HCT116 (cell line): ENCODE measurements around the gene MTA1. TPM values are rescaled to one million over a fixed set of nuclear protein-coding genes. Genes with fewer than 3 reads are reported as not detected.

Experiments
- ATAC-seq: fragments of 200-7000 bp; cut with Tn5 transposase; 2 replicates; pipeline ENCODE4 v1.9.1; 2020; ENCODE audit warnings: mild to moderate bottlenecking, moderate library complexity
- BruUV-seq: library from RNA; stranded (reverse); fragments of 400-500 nt; replicated peaks from 2 replicates; lab custom pipeline; 2021; lab: Mats Ljungman, UMichigan
- CTCF ChIA-PET: fragments of 300-600 bp; sonication (Branson Sonifier 250); formaldehyde crosslinking; loops from one replicate; lab custom pipeline; 2021; ENCODE audit warnings: antibody characterized with exemption; lab: Charles Lee
- POLR2A ChIA-PET: fragments of 300-600, 350-600 bp; sonication (Branson Sonifier 250); formaldehyde crosslinking; loops from one replicate; lab custom pipeline; 2021; ENCODE audit warnings: antibody characterized with exemption; lab: Charles Lee
- RAD21 ChIA-PET, 2 experiments: fragments of 300-600 bp; sonication (Branson Sonifier 250); formaldehyde crosslinking; loops; one replicate each; lab custom pipeline; 2023; ENCODE audit warnings: low total read pairs in 2 of 2; ENCODE audit not compliant: uncharacterized antibody in 2 of 2, unreplicated experiment in 2 of 2, low non-redundant PET in 1 of 2; lab: Charles Lee
- DNase-seq: peaks from one replicate; pipeline ENCODE4 v3.0.0-alpha.2; 2010; ENCODE audit warnings: low read depth, low spot score
- H2AFZ ChIP-seq: fragments of 200-600 bp; shearing (Covaris generic), sonication (generic); 2 replicates; pipeline ENCODE4 v1.6.1; 2017; ENCODE audit warnings: low read depth, mixed run types, mixed read lengths, antibody characterized with exemption, low read length; ENCODE audit not compliant: poor library complexity, severe bottlenecking
- H3K27ac ChIP-seq: 2 replicates; pipeline ENCODE4 v1.5.1; 2012; ENCODE audit warnings: low read depth, low read length
- H3K27me3 ChIP-seq: fragments of 200-600 bp; sonication (generic); 2 replicates; pipeline ENCODE4 v1.6.1; 2016; ENCODE audit warnings: mixed run types, low read length, mixed read lengths; ENCODE audit not compliant: insufficient read depth
- H3K36me3 ChIP-seq, 2 experiments: fragments of 200-500 bp in 1 of 2; fragments of 200-600 bp in 1 of 2; sonication (Bioruptor generic) in 1 of 2; sonication (generic) in 1 of 2; 2 replicates each; pipeline versions ENCODE4 v1.5.1 to v1.6.1; 2014 to 2016; ENCODE audit warnings: low read length in 2 of 2, inconsistent platforms in 1 of 2, mixed read lengths in 1 of 2, mixed run types in 1 of 2; ENCODE audit not compliant: insufficient read depth in 2 of 2, control insufficient read depth in 1 of 2
- H3K4me1 ChIP-seq, 2 experiments: fragments of 200-600 bp in 1 of 2; sonication (generic) in 1 of 2; 2 replicates each; pipeline versions ENCODE4 v1.5.1 to v1.6.1; 2012 to 2017; ENCODE audit warnings: low read length in 2 of 2, inconsistent platforms in 1 of 2, mild to moderate bottlenecking in 1 of 2, mixed read lengths in 1 of 2, mixed run types in 1 of 2, moderate library complexity in 1 of 2; ENCODE audit not compliant: insufficient read depth in 2 of 2, control insufficient read depth in 1 of 2
- H3K4me2 ChIP-seq: fragments of 200-600 bp; sonication (generic); 2 replicates; pipeline ENCODE4 v1.6.1; 2017; ENCODE audit warnings: mixed run types, low read length, mixed read lengths
- H3K4me3 ChIP-seq, 2 experiments: fragments of 200-600 bp in 1 of 2; sonication (generic) in 1 of 2; replicated peaks in 1 of 2; 2 replicates each; pipeline ENCODE4 v1.5.1; 2011 to 2016; ENCODE audit warnings: low read length in 2 of 2, control low read depth in 1 of 2, low read depth in 1 of 2, mild to moderate bottlenecking in 1 of 2, mixed read lengths in 1 of 2, mixed run types in 1 of 2
- H3K79me2 ChIP-seq: fragments of 200-600 bp; sonication (generic); 2 replicates; pipeline ENCODE4 v1.6.1; 2017; ENCODE audit warnings: mild to moderate bottlenecking, mixed run types, low read length, moderate library complexity, mixed read lengths; ENCODE audit not compliant: insufficient read depth
- H3K9ac ChIP-seq: fragments of 200-600 bp; sonication (generic); 2 replicates; pipeline ENCODE4 v1.6.1; 2016; ENCODE audit warnings: low read length, mixed read lengths
- H3K9me2 ChIP-seq: fragments of 200-600 bp; sonication (generic), shearing (Covaris generic); 2 replicates; pipeline ENCODE4 v1.6.1; 2017; ENCODE audit warnings: mixed run types, mild to moderate bottlenecking, moderate library complexity; ENCODE audit not compliant: insufficient read depth
- H3K9me3 ChIP-seq, 2 experiments: fragments of 200-500 bp in 1 of 2; fragments of 200-600 bp in 1 of 2; sonication (Bioruptor generic) in 1 of 2; sonication (generic) in 1 of 2; 2 replicates each; pipeline ENCODE4 v1.6.1; 2014 to 2017; ENCODE audit warnings: low read length in 2 of 2, mixed read lengths in 2 of 2, inconsistent platforms in 1 of 2, low read depth in 1 of 2, mild to moderate bottlenecking in 1 of 2, mixed run types in 1 of 2, moderate library complexity in 1 of 2; ENCODE audit not compliant: control insufficient read depth in 1 of 2, insufficient read depth in 1 of 2
- H4K20me1 ChIP-seq: fragments of 200-600 bp; sonication (generic), shearing (Covaris generic); 2 replicates; pipeline ENCODE4 v1.6.1; 2017; ENCODE audit warnings: mixed run types, mild to moderate bottlenecking, moderate library complexity; ENCODE audit not compliant: insufficient read depth
- ATF3 ChIP-seq: IDR thresholded peaks from 2 replicates; pipeline ENCODE4 v1.6.1; 2012
- CBX3 ChIP-seq: IDR thresholded peaks from 2 replicates; pipeline ENCODE4 v1.6.1; 2012; ENCODE audit warnings: low read depth
- CEBPB ChIP-seq: IDR thresholded peaks from 2 replicates; pipeline ENCODE4 v1.6.1; 2012; ENCODE audit warnings: low read depth
- ELF1 ChIP-seq: IDR thresholded peaks from 2 replicates; pipeline ENCODE4 v1.6.1; 2012; ENCODE audit warnings: low read depth, borderline replicate concordance
- EZH2 ChIP-seq: fragments of 200-600 bp; sonication (generic); IDR thresholded peaks from 2 replicates; pipeline ENCODE4 v1.6.1; 2017; ENCODE audit warnings: antibody characterized with exemption, mixed run types
- JUND ChIP-seq: IDR thresholded peaks from 2 replicates; pipeline ENCODE4 v1.6.1; 2012
- POLR2A ChIP-seq: IDR thresholded peaks from 2 replicates; pipeline ENCODE4 v1.7.0; 2011; ENCODE audit warnings: borderline replicate concordance; ENCODE audit not compliant: insufficient read depth, insufficient read length; ENCODE audit errors: extremely low read depth
- POLR2AphosphoS5 ChIP-seq: IDR thresholded peaks from 2 replicates; pipeline ENCODE4 v1.6.1; 2011; ENCODE audit warnings: mild to moderate bottlenecking, low read depth, low read length, moderate library complexity
- SIN3A ChIP-seq: IDR thresholded peaks from 2 replicates; pipeline ENCODE4 v1.6.1; 2012; ENCODE audit warnings: low read depth
- SRF ChIP-seq: IDR thresholded peaks from 2 replicates; pipeline ENCODE4 v1.6.1; 2012; ENCODE audit warnings: low read depth
- YY1 ChIP-seq: IDR thresholded peaks from 2 replicates; pipeline ENCODE4 v1.6.1; 2011; ENCODE audit warnings: low read length, low read depth, moderate library complexity, mild to moderate bottlenecking; ENCODE audit not compliant: insufficient replicate concordance; ENCODE audit errors: extremely low read depth
- ZNF274 ChIP-seq: fragments of 200-500 bp; sonication (Bioruptor generic); IDR thresholded peaks from 2 replicates; pipeline ENCODE4 v1.6.1; 2014; ENCODE audit warnings: mild to moderate bottlenecking, low read depth, low read length, inconsistent platforms
- intact Hi-C: fragments of 100-400 bp; cut with micrococcal nuclease; formaldehyde crosslinking; loops from 2 replicates; pipeline ENCODE4 v1.10.0; 2022
- total RNA-seq: library from RNA; stranded (reverse); gene quantifications from one replicate; pipeline ENCODE4 v1.2.1, GENCODE V29; 2021; ENCODE audit not compliant: unreplicated experiment
- TF ChIP-seq, protein P1 (sequence below), 3 experiments: fragments of 200-600 bp in 1 of 3; sonication (generic) in 1 of 3; IDR thresholded peaks in 2 of 3; conservative IDR thresholded peaks in 1 of 3; 2 replicates each; pipeline ENCODE4 v1.5.1; 2012 to 2017; ENCODE audit warnings: low read depth in 2 of 3, low read length in 2 of 3, antibody characterized with exemption in 1 of 3, borderline replicate concordance in 1 of 3, control low read depth in 1 of 3, mild to moderate bottlenecking in 1 of 3, mixed read lengths in 1 of 3, mixed run types in 1 of 3, moderate library complexity in 1 of 3; ENCODE audit not compliant: insufficient read depth in 1 of 3
- TF ChIP-seq, protein P2 (sequence below): IDR thresholded peaks from 2 replicates; pipeline ENCODE4 v1.6.1; 2011; ENCODE audit warnings: mild to moderate bottlenecking, low read length, moderate library complexity; ENCODE audit not compliant: insufficient replicate concordance; ENCODE audit errors: extremely low read depth

The MTA1 gene
- total RNA-seq, 1 experiment from 2014 or later = 229 TPM

GRCh38 chr14:105495101-105495989, 75.7 kb downstream of the MTA1 start:
- no peaks in the 10 kb centered on the region; the same call in 1 of the 2 replicates for H4K20me1 ChIP-seq
- H2AFZ ChIP-seq = no peak overlapping the region
- no peaks in the 10 kb centered on the region for H3K9me3 ChIP-seq
- no TSS peak for BruUV-seq
- H3K9me2 ChIP-seq = no peaks in the 10 kb centered on the region
- 0 out of 4 replicates have a peak, but pooled peaks cover 0 to 3% of the 10 kb centered on the region in 2 experiments for H3K36me3 ChIP-seq
- TF ChIP-seq POLR2AphosphoS5 (no peak), ZNF274 (no peak), ATF3 (no peak), CEBPB (no peak), SRF (no peak), EZH2 (no peak), SIN3A (no peak), YY1 (no peak), ELF1 (no peak), CBX3 (no peak), POLR2A (no peak), JUND (no peak)
- TF ChIP-seq, protein P1, sequence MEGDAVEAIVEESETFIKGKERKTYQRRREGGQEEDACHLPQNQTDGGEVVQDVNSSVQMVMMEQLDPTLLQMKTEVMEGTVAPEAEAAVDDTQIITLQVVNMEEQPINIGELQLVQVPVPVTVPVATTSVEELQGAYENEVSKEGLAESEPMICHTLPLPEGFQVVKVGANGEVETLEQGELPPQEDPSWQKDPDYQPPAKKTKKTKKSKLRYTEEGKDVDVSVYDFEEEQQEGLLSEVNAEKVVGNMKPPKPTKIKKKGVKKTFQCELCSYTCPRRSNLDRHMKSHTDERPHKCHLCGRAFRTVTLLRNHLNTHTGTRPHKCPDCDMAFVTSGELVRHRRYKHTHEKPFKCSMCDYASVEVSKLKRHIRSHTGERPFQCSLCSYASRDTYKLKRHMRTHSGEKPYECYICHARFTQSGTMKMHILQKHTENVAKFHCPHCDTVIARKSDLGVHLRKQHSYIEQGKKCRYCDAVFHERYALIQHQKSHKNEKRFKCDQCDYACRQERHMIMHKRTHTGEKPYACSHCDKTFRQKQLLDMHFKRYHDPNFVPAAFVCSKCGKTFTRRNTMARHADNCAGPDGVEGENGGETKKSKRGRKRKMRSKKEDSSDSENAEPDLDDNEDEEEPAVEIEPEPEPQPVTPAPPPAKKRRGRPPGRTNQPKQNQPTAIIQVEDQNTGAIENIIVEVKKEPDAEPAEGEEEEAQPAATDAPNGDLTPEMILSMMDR (IDR thresholded peaks at IDR 0.05 in 2 of 3, conservative IDR thresholded peaks at IDR 0.05 in 1 of 3; ENCODE audit: borderline replicate concordance in 1 of 3, insufficient read depth in 1 of 3, low read depth in 2 of 3, low read length in 2 of 3) = no peak
- TF ChIP-seq, protein P2, sequence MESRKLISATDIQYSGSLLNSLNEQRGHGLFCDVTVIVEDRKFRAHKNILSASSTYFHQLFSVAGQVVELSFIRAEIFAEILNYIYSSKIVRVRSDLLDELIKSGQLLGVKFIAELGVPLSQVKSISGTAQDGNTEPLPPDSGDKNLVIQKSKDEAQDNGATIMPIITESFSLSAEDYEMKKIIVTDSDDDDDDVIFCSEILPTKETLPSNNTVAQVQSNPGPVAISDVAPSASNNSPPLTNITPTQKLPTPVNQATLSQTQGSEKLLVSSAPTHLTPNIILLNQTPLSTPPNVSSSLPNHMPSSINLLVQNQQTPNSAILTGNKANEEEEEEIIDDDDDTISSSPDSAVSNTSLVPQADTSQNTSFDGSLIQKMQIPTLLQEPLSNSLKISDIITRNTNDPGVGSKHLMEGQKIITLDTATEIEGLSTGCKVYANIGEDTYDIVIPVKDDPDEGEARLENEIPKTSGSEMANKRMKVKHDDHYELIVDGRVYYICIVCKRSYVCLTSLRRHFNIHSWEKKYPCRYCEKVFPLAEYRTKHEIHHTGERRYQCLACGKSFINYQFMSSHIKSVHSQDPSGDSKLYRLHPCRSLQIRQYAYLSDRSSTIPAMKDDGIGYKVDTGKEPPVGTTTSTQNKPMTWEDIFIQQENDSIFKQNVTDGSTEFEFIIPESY = no peak
- TF ChIP-seq, all 23 proteins: peak for 0
- H3K4me3 ChIP-seq = no peak overlapping the region
- H3K27ac ChIP-seq = no peak overlapping the region; the same call in 1 of the 2 replicates
- peaks cover 4 to 9% of the 10 kb centered on the region in 2 experiments; a peak in 3 of 4 replicates for H3K4me1 ChIP-seq
- POLR2A ChIA-PET = no interaction called here
- ATAC-seq (no peak), DNase-seq (no peak)
- CTCF ChIA-PET = no interaction called here
- no peak overlapping the region for H3K9ac ChIP-seq
- no peak overlapping the region for H3K4me2 ChIP-seq
- H3K27me3 ChIP-seq = no peaks in the 10 kb centered on the region
- RAD21 ChIA-PET = no interaction called here
- intact Hi-C loops = no loop called here
- H3K79me2 ChIP-seq = peaks cover 13% of the 10 kb centered on the region
